Activated B cell treated with CpG ODN at 0.5 μM for 24 hours (primary cell): ENCODE measurements around the gene ALK. TPM values are rescaled to one million over a fixed set of nuclear protein-coding genes. Genes with fewer than 3 reads are reported as not detected.

Experiments
- ATAC-seq: fragments of 200-7000 bp; cut with Tn5 transposase; one replicate; pipeline ENCODE4 v1.10.0; 2021; ENCODE audit warnings: low read depth, mild to moderate bottlenecking, moderate library complexity
- CTCF ChIA-PET: fragments of 350-600 bp; sonication (Branson Sonifier 250); formaldehyde crosslinking; loops from one replicate; lab custom pipeline; 2021; ENCODE audit warnings: antibody characterized with exemption; lab: Charles Lee
- POLR2A ChIA-PET: fragments of 350-600 bp; sonication (Branson Sonifier 250); formaldehyde crosslinking; loops from one replicate; lab custom pipeline; 2021; ENCODE audit warnings: antibody characterized with exemption; lab: Charles Lee
- DNase-seq: peaks from one replicate; pipeline ENCODE4 v3.0.0; 2022
- H3K27ac Mint-ChIP-seq: one replicate; pipeline ENCODE4 v1.8.0; 2020; ENCODE audit warnings: mixed read lengths
- H3K27me3 Mint-ChIP-seq: one replicate; pipeline ENCODE4 v1.8.0; 2021; ENCODE audit warnings: mixed read lengths
- H3K36me3 Mint-ChIP-seq: one replicate; pipeline ENCODE4 v1.8.0; 2021; ENCODE audit warnings: low read depth, mixed read lengths
- H3K4me1 Mint-ChIP-seq: one replicate; pipeline ENCODE4 v1.8.0; 2021; ENCODE audit warnings: mixed read lengths
- H3K4me3 Mint-ChIP-seq: one replicate; pipeline ENCODE4 v1.8.0; 2020; ENCODE audit warnings: mild to moderate bottlenecking, mixed read lengths
- H3K9me3 Mint-ChIP-seq: one replicate; pipeline ENCODE4 v1.8.0; 2020; ENCODE audit warnings: mixed read lengths
- CTCF ChIP-seq: fragments of 200-600 bp; IDR thresholded peaks from one replicate; pipeline ENCODE4 v1.8.0; 2022; ENCODE audit warnings: antibody characterized with exemption, mild to moderate bottlenecking
- intact Hi-C: fragments of 100-400 bp; cut with micrococcal nuclease; formaldehyde crosslinking; loops from one replicate; pipeline ENCODE4 v1.15.1; 2024
- total RNA-seq: library from RNA; stranded (reverse); gene quantifications from 2 replicates; pipeline ENCODE4 v1.2.3, GENCODE V29; 2022

The ALK gene
- total RNA-seq, 1 donor from 2014 or later = not detected

- Mint-ChIP-seq H3K4me3 (no peak overlapping the region), H3K36me3 (no peaks in the 10 kb centered on the region), H3K4me1 (no peaks in the 10 kb centered on the region), H3K27ac (no peak overlapping the region), H3K9me3 (no peaks in the 10 kb centered on the region), H3K27me3 (peaks cover 2% of the 10 kb centered on the region)
- intact Hi-C loops = no loop called here
- ChIA-PET CTCF (no interaction called here), POLR2A (no interaction called here)
- TF ChIP-seq CTCF = no peak
- DNase-seq = no peak
- no peak for ATAC-seq
Observed at GRCh38 chr2:29444150-29444549, 477.2 kb downstream of the ALK start.

GRCh38 chr2:29443627-29444026 is 477.8 kb downstream of the ALK start:
- H3K27ac Mint-ChIP-seq = no peak overlapping the region
- intact Hi-C loops = no loop called here
- DNase-seq = no peak
- no peak for ATAC-seq
- no peaks in the 10 kb centered on the region for H3K36me3 Mint-ChIP-seq
- no peak for TF ChIP-seq CTCF
- H3K27me3 Mint-ChIP-seq = peaks cover 2% of the 10 kb centered on the region
- H3K9me3 Mint-ChIP-seq = no peaks in the 10 kb centered on the region
- CTCF ChIA-PET = no interaction called here
- H3K4me1 Mint-ChIP-seq = no peaks in the 10 kb centered on the region
- POLR2A ChIA-PET = no interaction called here
- no peak overlapping the region for H3K4me3 Mint-ChIP-seq

- Mint-ChIP-seq H3K27ac (no peak overlapping the region), H3K9me3 (no peaks in the 10 kb centered on the region), H3K4me3 (no peak overlapping the region), H3K36me3 (no peaks in the 10 kb centered on the region), H3K27me3 (peaks cover 2% of the 10 kb centered on the region), H3K4me1 (no peaks in the 10 kb centered on the region)
- CTCF ChIA-PET = no interaction called here
- POLR2A ChIA-PET = no interaction called here
- intact Hi-C loops = no loop called here
- no peak for DNase-seq
- no peak for ATAC-seq
- TF ChIP-seq CTCF = no peak
Observed at GRCh38 chr2:29443151-29443550, 478.2 kb downstream of the ALK start.

- no peak overlapping the region for H3K4me3 Mint-ChIP-seq
- DNase-seq (no peak), ATAC-seq (no peak)
- peaks cover 5% of the 10 kb centered on the region for H3K27me3 Mint-ChIP-seq
- TF ChIP-seq CTCF = no peak
- H3K9me3 Mint-ChIP-seq = no peaks in the 10 kb centered on the region
- H3K27ac Mint-ChIP-seq = no peak overlapping the region
- intact Hi-C loops = no loop called here
- ChIA-PET CTCF (no interaction called here), POLR2A (no interaction called here)
- H3K36me3 Mint-ChIP-seq = no peaks in the 10 kb centered on the region
- H3K4me1 Mint-ChIP-seq = no peaks in the 10 kb centered on the region
Observed at GRCh38 chr2:29440921-29441623, 480.3 kb downstream of the ALK start.

GRCh38 chr2:29433920-29434319 is 487.5 kb downstream of the ALK start:
- POLR2A ChIA-PET = no interaction called here
- ATAC-seq = no peak
- intact Hi-C loops = no loop called here
- Mint-ChIP-seq H3K27me3 (peaks cover 4% of the 10 kb centered on the region), H3K36me3 (no peaks in the 10 kb centered on the region), H3K27ac (no peak overlapping the region), H3K4me3 (no peak overlapping the region), H3K4me1 (no peaks in the 10 kb centered on the region), H3K9me3 (no peaks in the 10 kb centered on the region)
- DNase-seq = no peak
- CTCF ChIA-PET = no interaction called here
- no peak for TF ChIP-seq CTCF
